Activated CD4-positive, alpha-beta T cell treated with anti-CD3 and anti-CD28 coated beads, Interleukin-2, amount 10 ng/mL, durations not matched to agents 24 days and 14 days (primary cell): Measurements from ENCODE around the gene FXYD3. TPM values are rescaled to one million over a fixed set of nuclear protein-coding genes. Genes with fewer than 3 reads are reported as not detected.

ENCODE experiments used
- DNase-seq: peaks from one replicate; pipeline ENCODE4 v3.0.0; 2022
- H3K27ac Mint-ChIP-seq: one replicate; pipeline ENCODE4 v1.8.0; 2022; ENCODE audit warnings: mild to moderate bottlenecking, mixed read lengths
- H3K27me3 Mint-ChIP-seq: one replicate; pipeline ENCODE4 v1.8.0; 2022; ENCODE audit warnings: mixed read lengths
- H3K36me3 Mint-ChIP-seq: one replicate; pipeline ENCODE4 v1.8.0; 2022; ENCODE audit warnings: low read depth, mild to moderate bottlenecking, mixed read lengths
- H3K4me1 Mint-ChIP-seq: one replicate; pipeline ENCODE4 v1.8.0; 2021; ENCODE audit warnings: mixed read lengths
- H3K4me3 Mint-ChIP-seq: one replicate; pipeline ENCODE4 v1.8.0; 2022; ENCODE audit warnings: mild to moderate bottlenecking, moderate library complexity, mixed read lengths
- H3K9me3 Mint-ChIP-seq: one replicate; pipeline ENCODE4 v1.8.0; 2021; ENCODE audit warnings: mixed read lengths
- intact Hi-C: fragments of 100-400 bp; cut with micrococcal nuclease; formaldehyde crosslinking; loops from one replicate; pipeline ENCODE4 v1.15.1; 2023
- total RNA-seq: library from RNA; stranded (reverse); gene quantifications from 2 replicates; pipeline ENCODE4 v1.2.3, GENCODE V29; 2022

The FXYD3 gene, protein sequence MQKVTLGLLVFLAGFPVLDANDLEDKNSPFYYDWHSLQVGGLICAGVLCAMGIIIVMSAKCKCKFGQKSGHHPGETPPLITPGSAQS
- not detected in 2 replicates for total RNA-seq

DNA sequence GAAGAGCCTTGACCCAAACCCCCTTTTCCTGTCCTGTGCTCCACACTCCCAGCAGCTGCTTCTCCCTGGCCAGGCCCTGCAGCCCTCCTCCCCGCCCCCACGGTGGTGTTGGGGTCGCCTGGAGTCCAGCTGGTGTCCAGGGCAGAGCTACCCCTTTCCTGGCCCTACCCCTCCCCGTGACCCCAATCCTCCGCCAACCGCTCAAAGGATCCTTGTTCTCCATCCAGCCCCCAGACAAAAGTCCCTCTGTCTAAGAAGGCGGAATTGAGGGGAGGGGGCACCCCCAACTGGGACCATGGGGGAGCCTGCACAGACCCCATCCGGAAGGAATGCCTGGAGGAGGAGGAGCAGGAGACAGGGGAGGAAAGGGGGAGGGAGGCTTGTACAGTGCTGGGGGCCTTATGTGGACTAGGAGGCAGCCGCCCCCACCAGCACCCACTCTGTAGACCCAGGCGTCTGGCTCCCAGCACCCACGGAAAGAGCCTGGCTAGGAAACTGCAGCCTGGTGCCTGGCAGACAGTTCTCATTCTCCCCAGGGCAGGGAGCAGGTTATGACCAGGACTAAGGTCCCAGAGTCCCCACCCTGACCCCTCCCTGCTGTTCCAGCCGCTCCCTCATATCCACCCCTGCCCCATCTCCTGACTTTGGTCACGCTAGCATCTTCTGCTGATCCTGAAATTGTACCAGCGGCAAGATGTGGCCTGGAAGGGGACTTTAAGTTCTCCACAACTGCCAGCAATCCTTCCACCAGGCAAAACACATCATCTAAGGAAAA lies at the start of gene FXYD3:
Gene FXYD3 (plus strand): TSS at position 647 of the 775 bp plus-strand sequence. CDS start 3,554 bp downstream, outside the sequence.
- Mint-ChIP-seq H3K27me3 (peaks cover 5% of the 10 kb centered on the region), H3K4me3 (no peak within 1 kb of the TSS), H3K4me1 (peaks cover 5% of the 10 kb centered on the region), H3K27ac (no peak within 1 kb of the TSS), H3K36me3 (no peaks in the 10 kb centered on the region), H3K9me3 (no peaks in the 10 kb centered on the region)
- intact Hi-C loops: no loop called here
- DNase-seq: no peak

DNA sequence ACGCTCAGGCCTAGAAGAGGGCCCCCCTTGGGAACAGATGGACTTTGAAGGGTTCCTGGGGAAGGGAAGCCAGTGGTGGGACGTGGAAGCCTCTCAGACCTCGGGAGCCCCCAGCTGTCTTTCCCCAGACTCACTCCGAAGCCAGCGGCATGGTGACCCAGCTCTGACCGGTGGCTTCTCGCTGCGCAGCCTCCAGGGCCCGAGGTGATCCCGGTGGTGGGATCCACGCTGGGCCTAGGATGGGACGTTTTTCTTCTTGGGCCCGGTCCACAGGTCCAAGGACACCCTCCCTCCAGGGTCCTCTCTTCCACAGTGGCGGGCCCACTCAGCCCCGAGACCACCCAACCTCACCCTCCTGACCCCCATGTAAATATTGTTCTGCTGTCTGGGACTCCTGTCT lies 49.5 kb upstream of the FXYD3 start:
- intact Hi-C loops: loop anchor here (5.0 kb wide), 1 partner anchor 56 kb away; no protein-coding TSS in a partner anchor
- Mint-ChIP-seq H3K9me3 (peaks cover 3% of the 10 kb centered on the region), H3K4me1 (peaks cover 11% of the 10 kb centered on the region), H3K27me3 (peaks cover 2% of the 10 kb centered on the region), H3K4me3 (no peak overlapping the region), H3K36me3 (no peaks in the 10 kb centered on the region), H3K27ac (no peak overlapping the region)
- DNase-seq: no peak

DNA sequence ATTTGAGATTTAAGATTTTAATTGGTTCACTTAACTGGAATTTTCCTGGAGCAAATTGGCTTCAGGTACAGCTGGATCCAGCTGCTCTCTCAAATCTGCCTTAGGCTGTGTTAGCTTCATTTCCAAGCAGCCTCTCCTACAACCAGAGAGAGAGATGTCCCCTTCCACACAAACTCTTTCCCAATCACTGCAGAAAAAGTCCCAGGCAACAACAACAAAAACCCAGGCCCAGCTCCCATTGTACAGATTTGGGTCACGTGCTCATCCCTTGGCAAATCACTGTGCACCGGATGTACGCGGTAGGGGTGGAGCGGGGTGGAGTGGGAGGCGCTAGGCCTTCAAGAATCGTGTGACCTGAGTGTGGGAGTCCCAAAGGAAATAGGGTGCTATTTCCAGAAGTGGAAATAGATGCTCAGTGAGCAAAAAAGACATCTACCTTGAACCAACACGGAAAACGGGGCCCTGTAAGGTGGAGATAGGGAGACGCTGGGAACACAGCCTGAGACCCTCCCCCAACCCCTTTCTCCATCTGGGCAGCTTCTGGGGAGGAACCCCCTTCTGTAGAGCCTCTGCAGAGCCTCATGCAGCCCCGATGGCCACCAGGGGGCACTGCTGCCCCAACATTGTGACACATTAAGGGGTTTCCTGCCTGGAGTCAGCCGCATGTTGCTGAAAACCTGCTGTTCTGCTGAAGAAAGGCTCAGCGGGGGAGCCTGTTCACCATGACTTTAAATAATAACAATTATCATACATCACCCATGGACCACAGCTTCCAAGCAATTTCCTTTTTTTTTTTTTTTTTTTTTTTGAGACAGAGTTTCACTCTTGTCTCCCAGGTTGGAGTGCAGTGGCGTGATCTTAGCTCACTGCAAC lies 48.7 kb upstream of the FXYD3 start:
- Mint-ChIP-seq H3K9me3 (peaks cover 3% of the 10 kb centered on the region), H3K27me3 (peaks cover 2% of the 10 kb centered on the region), H3K27ac (peak overlapping the region; percentile 78), H3K4me3 (peak overlapping the region; percentile 49), H3K36me3 (no peaks in the 10 kb centered on the region), H3K4me1 (peaks cover 11% of the 10 kb centered on the region)
- intact Hi-C loops: loop anchor here (1.0 to 5.0 kb wide), 4 partner anchors 22 to 68 kb away; partner anchors contain the start of gene LGI4
- peak; percentile 96 for DNase-seq

DNA sequence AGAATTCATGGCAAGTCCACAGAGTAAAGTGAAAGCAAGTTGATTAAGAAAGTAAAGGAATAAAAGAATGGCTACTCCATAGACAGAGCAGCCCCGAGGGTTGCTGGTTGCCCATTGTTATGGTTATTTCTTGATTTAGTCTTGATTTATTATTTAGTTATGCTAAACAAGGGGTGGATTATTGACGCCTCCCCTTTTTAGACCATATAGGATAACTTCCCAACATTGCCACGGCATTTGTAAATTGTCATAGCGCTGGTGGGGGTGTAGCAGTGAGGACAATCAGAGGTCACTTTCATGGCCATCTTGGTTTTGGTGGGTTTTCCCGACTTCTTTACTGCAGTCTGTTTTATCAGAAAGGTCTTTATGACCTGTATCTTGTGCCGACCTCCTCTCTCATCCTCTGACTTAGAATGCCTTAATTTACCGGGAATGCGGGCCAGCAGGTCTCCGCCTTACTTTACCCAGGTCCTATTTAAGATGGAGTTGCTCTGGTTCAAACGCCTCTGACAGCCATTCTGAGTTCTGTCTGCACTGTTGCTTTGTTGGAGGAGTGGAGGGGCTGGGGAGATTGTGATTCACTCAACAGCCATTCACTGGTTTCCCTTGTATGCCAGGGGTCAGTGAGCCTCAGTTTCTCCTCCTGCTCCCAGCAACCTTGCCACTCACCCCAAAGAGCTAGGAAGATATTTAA lies 46.5 kb upstream of the FXYD3 start:
- no peaks in the 10 kb centered on the region for H3K36me3 Mint-ChIP-seq
- H3K4me3 Mint-ChIP-seq: no peak overlapping the region
- DNase-seq: no peak
- intact Hi-C loops: loop anchor here (5.0 kb wide), 1 partner anchor 53 kb away; no protein-coding TSS in a partner anchor
- no peaks in the 10 kb centered on the region for H3K27me3 Mint-ChIP-seq
- no peak overlapping the region for H3K27ac Mint-ChIP-seq
- peaks cover 7% of the 10 kb centered on the region for H3K4me1 Mint-ChIP-seq
- peaks cover 3% of the 10 kb centered on the region for H3K9me3 Mint-ChIP-seq

DNA sequence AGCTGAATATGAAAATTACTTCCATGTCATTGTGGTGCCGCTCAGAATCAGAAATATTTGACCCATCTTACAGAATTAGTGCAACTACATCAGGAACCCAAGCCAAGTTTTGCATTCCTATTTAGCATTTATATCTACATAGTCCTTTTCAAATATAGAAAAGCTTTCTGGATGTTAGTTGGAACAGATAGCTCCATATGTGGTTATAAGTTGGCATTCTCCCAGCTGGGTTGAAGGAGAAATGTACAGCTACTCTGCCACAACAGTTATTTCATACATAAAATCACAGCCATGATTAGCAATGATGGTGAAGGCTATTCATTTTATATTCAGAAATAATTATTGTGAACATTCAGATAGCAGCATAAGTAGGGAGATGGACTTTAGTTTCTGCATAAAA lies 45.9 kb upstream of the FXYD3 start:
- Mint-ChIP-seq H3K27me3 (no peaks in the 10 kb centered on the region), H3K9me3 (peaks cover 3% of the 10 kb centered on the region), H3K4me3 (no peak overlapping the region), H3K36me3 (no peaks in the 10 kb centered on the region), H3K4me1 (peaks cover 7% of the 10 kb centered on the region), H3K27ac (no peak overlapping the region)
- DNase-seq: no peak
- intact Hi-C loops: loop anchor here (5.0 kb wide), 1 partner anchor 53 kb away; no protein-coding TSS in a partner anchor

DNA sequence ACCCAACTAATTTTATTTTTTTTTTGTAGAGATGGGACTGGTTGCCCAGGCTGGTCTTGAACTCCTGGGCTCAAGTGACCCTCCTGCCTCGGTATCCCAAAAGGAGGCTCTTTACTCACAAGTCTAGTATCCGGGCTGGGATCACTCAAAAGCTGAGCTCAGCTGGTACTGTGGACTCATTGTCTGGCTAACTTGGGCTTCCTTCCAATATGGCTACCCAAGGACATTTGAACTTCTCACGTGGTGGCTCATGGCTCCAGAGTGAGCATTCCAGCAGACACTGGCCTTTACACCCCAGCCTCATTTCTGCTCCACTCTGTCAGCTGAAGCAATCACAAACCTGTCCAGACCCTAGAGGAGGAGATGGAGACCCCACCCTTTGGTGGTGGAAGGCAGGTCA lies 45.2 kb upstream of the FXYD3 start:
- intact Hi-C loops: no loop called here
- peaks cover 9% of the 10 kb centered on the region for H3K4me1 Mint-ChIP-seq
- no peak overlapping the region for H3K4me3 Mint-ChIP-seq
- H3K9me3 Mint-ChIP-seq: peaks cover 3% of the 10 kb centered on the region
- H3K36me3 Mint-ChIP-seq: no peaks in the 10 kb centered on the region
- no peak for DNase-seq
- no peaks in the 10 kb centered on the region for H3K27me3 Mint-ChIP-seq
- no peak overlapping the region for H3K27ac Mint-ChIP-seq

DNA sequence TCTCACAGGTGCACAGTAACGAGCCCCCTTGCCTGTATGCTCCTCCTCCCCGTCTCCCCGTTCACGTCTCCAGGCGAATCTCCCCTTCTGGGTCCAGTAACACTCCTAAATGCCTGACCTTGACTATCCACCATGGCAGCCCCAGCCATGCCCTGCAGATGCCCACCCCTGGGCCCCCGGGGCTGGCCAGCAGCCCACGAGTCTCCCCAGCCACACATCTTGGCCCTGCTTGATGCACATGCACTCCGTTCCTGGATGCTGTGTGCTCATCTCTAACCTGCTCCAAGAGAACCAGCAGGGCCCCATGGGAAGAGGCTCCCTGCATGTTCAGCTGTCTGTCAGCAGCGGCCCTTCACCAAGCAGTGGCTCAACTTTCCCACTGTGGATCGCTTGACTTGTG lies 42.1 kb upstream of the FXYD3 start:
- DNase-seq: no peak
- H3K27ac Mint-ChIP-seq: no peak overlapping the region
- H3K4me3 Mint-ChIP-seq: no peak overlapping the region

DNA sequence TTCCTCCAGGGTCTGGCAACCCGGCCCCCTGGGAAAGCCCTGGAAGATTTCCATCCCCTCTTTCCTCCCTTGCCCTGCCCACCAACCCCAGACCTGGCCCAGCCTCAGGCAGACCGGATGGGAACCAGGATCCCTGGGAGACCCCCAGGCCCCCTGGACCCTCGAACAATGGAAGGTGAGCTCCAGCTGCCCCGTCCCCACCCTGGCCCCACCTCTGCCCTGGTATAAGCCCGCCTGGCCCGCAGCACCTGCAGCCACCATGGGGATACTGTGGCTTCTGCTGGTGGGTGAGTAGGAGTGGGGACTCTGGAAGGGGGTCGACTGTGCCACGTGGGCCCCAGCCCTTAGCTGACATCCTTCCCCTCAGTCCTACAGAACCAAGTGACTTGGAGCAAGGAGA lies 41.7 kb upstream of the FXYD3 start:
- Mint-ChIP-seq H3K36me3 (no peaks in the 10 kb centered on the region), H3K4me3 (no peak overlapping the region), H3K27me3 (no peaks in the 10 kb centered on the region), H3K9me3 (peaks cover 3% of the 10 kb centered on the region), H3K4me1 (peaks cover 1% of the 10 kb centered on the region), H3K27ac (no peak overlapping the region)
- intact Hi-C loops: no loop called here
- DNase-seq: no peak

More for the DNA sequence above, 42.1 kb upstream of the FXYD3 start:
- H3K27me3 Mint-ChIP-seq: no peaks in the 10 kb centered on the region
- no peaks in the 10 kb centered on the region for H3K36me3 Mint-ChIP-seq
- intact Hi-C loops: no loop called here
- H3K4me1 Mint-ChIP-seq: peaks cover 1% of the 10 kb centered on the region
- H3K9me3 Mint-ChIP-seq: peaks cover 3% of the 10 kb centered on the region

DNA sequence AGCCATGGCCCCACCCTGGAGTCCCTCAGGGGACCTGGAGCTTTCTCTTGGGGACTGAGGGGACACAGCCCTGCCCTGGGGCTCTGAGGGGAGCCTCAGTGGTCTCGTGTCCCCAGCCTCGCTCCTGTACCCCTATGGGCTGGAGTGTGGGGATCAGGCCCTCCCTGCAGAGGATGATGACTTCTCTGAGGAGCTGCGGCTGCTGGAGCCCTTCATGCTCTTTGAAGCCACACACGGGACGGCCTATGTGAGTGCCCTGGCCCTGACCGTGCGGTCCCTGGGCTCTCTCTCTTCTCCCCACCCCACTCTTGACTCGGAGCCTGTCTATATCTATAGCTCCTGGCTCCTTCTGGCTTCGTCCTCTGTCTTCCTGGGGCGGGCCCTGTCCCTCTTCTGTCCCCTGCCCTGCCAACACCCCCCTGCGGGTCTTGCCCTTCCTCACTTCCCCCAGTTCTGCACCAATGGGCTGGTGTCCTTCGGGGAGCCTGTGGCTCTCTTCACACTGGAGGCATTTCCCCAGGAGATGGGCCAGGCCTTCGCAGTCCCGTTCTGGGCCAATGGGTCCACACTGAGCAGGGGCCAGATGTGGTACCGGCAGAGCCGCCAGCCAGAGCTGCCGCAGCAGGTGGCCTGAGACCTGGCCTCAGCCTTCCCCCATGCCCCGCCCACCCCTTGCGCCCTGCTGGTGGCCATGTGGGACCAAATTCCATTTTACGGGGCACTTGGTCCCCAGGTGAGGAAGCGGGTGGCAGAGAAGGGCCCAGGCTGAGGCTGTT lies 41.0 kb upstream of the FXYD3 start:
- Mint-ChIP-seq H3K27ac (no peak overlapping the region), H3K4me3 (no peak overlapping the region), H3K9me3 (no peaks in the 10 kb centered on the region), H3K36me3 (no peaks in the 10 kb centered on the region), H3K4me1 (peaks cover 1% of the 10 kb centered on the region), H3K27me3 (no peaks in the 10 kb centered on the region)
- DNase-seq: no peak
- intact Hi-C loops: no loop called here

DNA sequence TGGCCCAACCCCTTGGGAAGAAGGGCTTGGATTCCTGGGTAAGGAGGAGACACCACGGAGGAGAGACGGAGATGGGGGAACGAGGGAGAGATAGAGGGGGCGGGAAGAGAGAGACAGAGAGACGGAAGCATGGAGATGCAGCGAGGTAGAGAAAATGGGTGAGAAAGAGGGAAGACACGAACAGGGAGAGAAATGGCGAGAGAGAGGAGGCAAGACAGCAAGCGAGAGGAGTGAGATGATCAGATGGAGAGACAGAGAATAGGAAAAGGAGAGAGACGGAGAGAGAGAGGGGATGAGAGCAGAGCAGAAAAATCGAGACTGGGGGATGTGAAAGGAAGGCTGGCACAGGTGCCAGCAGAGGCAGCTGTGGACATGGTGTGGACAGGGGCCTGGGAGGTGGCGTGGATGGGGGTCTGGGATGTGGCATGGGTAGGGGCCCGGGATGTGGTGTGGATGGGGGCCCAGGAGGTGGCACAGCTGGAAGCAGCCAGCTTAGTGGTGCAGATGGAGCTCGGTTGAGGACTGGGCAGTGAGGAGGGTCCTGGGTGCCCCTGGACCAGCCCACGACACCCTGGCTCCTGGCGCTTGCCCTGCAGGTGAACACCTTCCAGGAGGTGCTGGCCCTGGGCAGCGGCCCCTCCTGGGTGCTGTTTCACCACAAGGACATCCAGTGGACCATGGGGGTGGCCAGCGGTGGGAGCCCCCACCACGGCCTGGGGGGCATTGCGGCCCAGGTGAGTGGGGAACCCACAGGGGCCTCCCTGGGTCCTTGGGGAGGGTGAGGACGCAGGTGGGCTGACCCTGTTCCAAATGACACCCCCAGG lies 40.2 kb upstream of the FXYD3 start:
- Mint-ChIP-seq H3K4me3 (no peak overlapping the region), H3K4me1 (peaks cover 1% of the 10 kb centered on the region), H3K9me3 (no peaks in the 10 kb centered on the region), H3K27ac (no peak overlapping the region), H3K36me3 (no peaks in the 10 kb centered on the region), H3K27me3 (no peaks in the 10 kb centered on the region)
- DNase-seq: no peak
- intact Hi-C loops: no loop called here

DNA sequence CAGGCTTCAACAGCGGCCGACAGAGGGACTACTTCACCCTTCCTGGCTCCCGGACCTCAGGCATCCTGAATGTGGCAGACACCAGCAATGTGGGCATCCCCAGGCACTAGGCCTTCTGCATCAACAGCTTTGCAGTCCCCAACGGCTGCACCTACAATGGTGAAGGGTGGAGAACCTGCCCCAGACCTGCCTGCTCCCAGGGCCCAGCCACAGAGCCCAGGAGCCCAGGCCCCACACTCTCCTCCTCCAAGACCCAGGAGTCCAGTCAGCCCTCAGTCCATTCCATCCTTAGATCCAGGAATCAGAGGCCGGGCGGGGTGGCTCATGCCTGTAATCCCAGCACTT lies 39.6 kb upstream of the FXYD3 start:
- Mint-ChIP-seq H3K27ac (no peak overlapping the region), H3K4me1 (peaks cover 1% of the 10 kb centered on the region), H3K27me3 (no peaks in the 10 kb centered on the region), H3K9me3 (no peaks in the 10 kb centered on the region), H3K4me3 (no peak overlapping the region), H3K36me3 (no peaks in the 10 kb centered on the region)
- intact Hi-C loops: no loop called here
- no peak for DNase-seq

DNA sequence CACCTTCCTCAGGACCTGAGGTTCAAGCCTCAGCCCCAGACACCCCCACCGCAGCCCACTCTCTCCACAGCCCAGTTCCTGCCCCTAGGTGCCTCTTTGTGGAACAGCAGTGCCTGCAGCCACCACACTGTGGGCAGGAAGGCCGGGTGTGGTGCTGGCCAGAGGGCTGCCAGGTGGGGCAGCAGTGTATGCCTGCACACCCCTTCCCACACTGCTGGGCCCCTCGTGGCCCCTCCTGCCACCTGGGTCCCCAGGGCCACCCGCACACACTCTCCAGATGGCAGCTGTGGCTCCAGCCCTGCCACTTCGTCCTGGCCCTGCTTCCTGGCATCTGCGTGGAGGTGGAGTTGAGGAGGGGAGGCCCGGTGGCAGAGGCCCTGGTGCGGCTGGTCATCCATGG lies 39.0 kb upstream of the FXYD3 start:
- no peaks in the 10 kb centered on the region for H3K36me3 Mint-ChIP-seq
- H3K9me3 Mint-ChIP-seq: no peaks in the 10 kb centered on the region
- intact Hi-C loops: no loop called here
- no peak for DNase-seq
- H3K4me1 Mint-ChIP-seq: peaks cover 1% of the 10 kb centered on the region
- H3K4me3 Mint-ChIP-seq: no peak overlapping the region
- H3K27ac Mint-ChIP-seq: no peak overlapping the region
- H3K27me3 Mint-ChIP-seq: no peaks in the 10 kb centered on the region
